SJCRH30 (cell line): ENCODE data around the gene MBD3L2. TPM values are rescaled to one million over a fixed set of nuclear protein-coding genes. Genes with fewer than 3 reads are reported as not detected.
"Not testable (repeated sequence)": the region's sequence is repeated elsewhere in the genome, so short reads cannot be mapped to it uniquely, and the experiment has no call there.

Experiments used
- DNase-seq, 2 experiments: peaks; one replicate each; pipeline ENCODE4 v3.0.0-alpha.2; 2015 to 2020
- H3K27ac ChIP-seq: fragments of 250-450 bp; sonication (Bioruptor Pico); 2 replicates; pipeline ENCODE4 v1.5.1; 2020; ENCODE audit warnings: mild to moderate bottlenecking, moderate library complexity
- H3K27me3 ChIP-seq: fragments of 250-450 bp; sonication (Bioruptor Pico); 2 replicates; pipeline ENCODE4 v1.5.1; 2020; ENCODE audit warnings: mild to moderate bottlenecking, moderate library complexity
- H3K36me3 ChIP-seq: fragments of 250-450 bp; sonication (Bioruptor Pico); 2 replicates; pipeline ENCODE4 v1.5.1; 2020; ENCODE audit warnings: mild to moderate bottlenecking, moderate library complexity
- H3K4me1 ChIP-seq: fragments of 250-450 bp; sonication (Bioruptor Pico); 2 replicates; pipeline ENCODE4 v1.5.1; 2020; ENCODE audit warnings: mild to moderate bottlenecking, moderate library complexity
- H3K4me3 ChIP-seq: fragments of 250-450 bp; sonication (Bioruptor Pico); 2 replicates; pipeline ENCODE4 v1.5.1; 2020; ENCODE audit warnings: mild to moderate bottlenecking, moderate library complexity
- H3K9me3 ChIP-seq: fragments of 250-450 bp; sonication (Bioruptor Pico); replicated peaks from 2 replicates; pipeline ENCODE4 v1.5.1; 2020; ENCODE audit warnings: mild to moderate bottlenecking, moderate library complexity
- total RNA-seq: library from RNA; depleted of rRNA; stranded (reverse); fragments of >200 nt; shearing (Covaris generic); gene quantifications from 2 replicates; pipeline ENCODE4 v1.2.3, GENCODE V29; 2014; rRNA removed

MBD3L2 gene
- not detected in 2 replicates for total RNA-seq

DNA sequence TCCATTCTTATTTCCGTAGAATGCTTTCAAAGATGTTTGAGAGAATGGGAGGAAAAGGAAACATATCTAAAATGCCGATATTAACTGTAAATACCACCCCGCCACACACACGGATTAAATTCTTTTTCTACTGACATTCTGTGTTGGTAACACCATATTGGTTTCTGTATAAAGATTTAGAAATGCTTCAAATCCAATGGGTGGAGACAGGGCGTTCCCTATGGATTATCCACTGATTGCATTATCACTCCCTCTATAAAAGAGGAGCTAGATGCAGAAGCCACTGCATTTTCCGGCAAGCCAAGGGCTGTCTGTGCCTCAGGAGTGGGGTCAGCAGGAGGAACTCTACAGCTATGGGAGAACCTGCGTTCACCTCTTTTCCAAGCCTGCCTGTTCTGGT is at the start of gene MBD3L2:
MBD3L2 (plus strand) TSS at position 301 of the 400 bp plus-strand sequence; CDS start at position 354, 53 bp downstream.
- not testable (repeated sequence) for H3K4me1 ChIP-seq, H3K9me3 ChIP-seq, DNase-seq

GRCh38 chr19:6999933-7000332 is 49.2 kb upstream of the MBD3L2 start:
- H3K4me3 ChIP-seq = no peak overlapping the region

More for the DNA sequence above, at the start of gene MBD3L2:
- H3K27ac ChIP-seq, H3K4me3 ChIP-seq, H3K27me3 ChIP-seq, H3K36me3 ChIP-seq: not testable (repeated sequence)

DNA sequence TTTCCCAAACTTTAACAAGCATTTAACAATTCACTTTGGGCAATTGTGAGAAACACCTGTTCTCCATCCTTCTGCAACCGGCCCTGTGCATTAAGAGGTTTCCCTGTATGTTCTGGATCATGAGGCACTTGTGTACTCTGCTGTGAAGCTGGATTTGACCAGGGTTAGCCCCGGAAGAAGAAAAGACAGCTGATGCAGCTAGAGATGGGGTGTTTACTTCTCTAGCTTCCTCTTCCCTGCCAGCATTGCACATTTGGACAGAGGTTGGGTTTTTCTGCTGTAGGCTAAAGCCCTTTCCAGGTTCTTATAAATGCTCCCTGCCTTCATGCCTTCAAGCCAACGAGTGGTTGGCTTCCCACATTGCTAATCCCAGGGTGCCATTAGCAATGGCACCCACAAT is 48.8 kb upstream of the MBD3L2 start:
- no peak overlapping the region for H3K4me3 ChIP-seq
- H3K4me1 ChIP-seq = no peaks in the 10 kb centered on the region
- no peaks in the 10 kb centered on the region for H3K36me3 ChIP-seq
- H3K27me3 ChIP-seq = no peaks in the 10 kb centered on the region
- no peaks in the 10 kb centered on the region for H3K9me3 ChIP-seq
- DNase-seq = no peak
- H3K27ac ChIP-seq = no peak overlapping the region

More at GRCh38 chr19:6999933-7000332, 49.2 kb upstream of the MBD3L2 start:
- Histone ChIP-seq H3K27me3 (no peaks in the 10 kb centered on the region), H3K4me1 (no peaks in the 10 kb centered on the region), H3K9me3 (no peaks in the 10 kb centered on the region), H3K27ac (no peak overlapping the region), H3K36me3 (no peaks in the 10 kb centered on the region)
- DNase-seq = no peak

- no peaks in the 10 kb centered on the region for H3K27me3 ChIP-seq
- no peak overlapping the region for H3K4me3 ChIP-seq
- no peak for DNase-seq
- no peaks in the 10 kb centered on the region for H3K4me1 ChIP-seq
- H3K9me3 ChIP-seq = no peaks in the 10 kb centered on the region
- no peaks in the 10 kb centered on the region for H3K36me3 ChIP-seq
- no peak overlapping the region for H3K27ac ChIP-seq
Observed at GRCh38 chr19:7000816-7001215, 48.3 kb upstream of the MBD3L2 start.

DNA sequence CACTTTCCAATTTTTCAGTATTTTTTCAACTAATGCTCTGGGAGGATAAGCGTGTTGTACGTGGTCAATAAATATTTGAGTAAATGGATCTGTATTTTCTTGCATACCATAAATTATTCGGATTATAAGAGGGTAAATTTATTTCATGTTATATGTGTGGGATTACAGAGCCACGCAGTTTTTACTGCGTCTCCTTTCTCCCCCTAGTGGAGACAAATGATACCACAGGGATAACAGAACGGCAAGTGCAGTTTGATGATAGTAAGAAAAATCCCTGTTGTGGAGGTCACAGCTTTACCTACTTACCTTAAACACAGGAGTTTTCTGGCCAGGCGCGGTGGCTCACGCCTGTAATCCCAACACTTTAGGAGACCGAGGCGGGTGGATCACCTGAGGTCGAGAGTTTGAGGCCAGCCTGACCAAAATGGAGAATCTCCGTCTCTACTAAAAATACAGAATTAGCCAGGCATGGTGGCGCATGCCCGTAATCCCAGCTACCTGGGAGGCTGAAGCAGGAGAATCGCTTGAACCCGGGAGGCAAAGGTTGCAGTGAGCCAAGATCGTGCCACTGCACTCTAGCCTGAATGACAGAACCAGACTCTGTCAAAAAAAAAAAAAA is 44.7 kb upstream of the MBD3L2 start:
- Histone ChIP-seq H3K9me3 (no peaks in the 10 kb centered on the region), H3K27ac (no peak overlapping the region), H3K27me3 (no peaks in the 10 kb centered on the region), H3K4me1 (no peaks in the 10 kb centered on the region), H3K4me3 (no peak overlapping the region), H3K36me3 (no peaks in the 10 kb centered on the region)
- no peak for DNase-seq

- Histone ChIP-seq H3K4me3 (no peak overlapping the region), H3K27ac (no peak overlapping the region), H3K4me1 (no peaks in the 10 kb centered on the region), H3K36me3 (no peaks in the 10 kb centered on the region), H3K27me3 (no peaks in the 10 kb centered on the region), H3K9me3 (no peaks in the 10 kb centered on the region)
- DNase-seq = no peak
Observed at GRCh38 chr19:7006135-7006704, 42.9 kb upstream of the MBD3L2 start.

- no peaks in the 10 kb centered on the region for H3K4me1 ChIP-seq
- H3K36me3 ChIP-seq = no peaks in the 10 kb centered on the region
- H3K4me3 ChIP-seq = no peak overlapping the region
- H3K27ac ChIP-seq = no peak overlapping the region
- DNase-seq = no peak
- no peaks in the 10 kb centered on the region for H3K27me3 ChIP-seq
- H3K9me3 ChIP-seq = no peaks in the 10 kb centered on the region
Observed at GRCh38 chr19:7007859-7008258, 41.3 kb upstream of the MBD3L2 start.

DNA sequence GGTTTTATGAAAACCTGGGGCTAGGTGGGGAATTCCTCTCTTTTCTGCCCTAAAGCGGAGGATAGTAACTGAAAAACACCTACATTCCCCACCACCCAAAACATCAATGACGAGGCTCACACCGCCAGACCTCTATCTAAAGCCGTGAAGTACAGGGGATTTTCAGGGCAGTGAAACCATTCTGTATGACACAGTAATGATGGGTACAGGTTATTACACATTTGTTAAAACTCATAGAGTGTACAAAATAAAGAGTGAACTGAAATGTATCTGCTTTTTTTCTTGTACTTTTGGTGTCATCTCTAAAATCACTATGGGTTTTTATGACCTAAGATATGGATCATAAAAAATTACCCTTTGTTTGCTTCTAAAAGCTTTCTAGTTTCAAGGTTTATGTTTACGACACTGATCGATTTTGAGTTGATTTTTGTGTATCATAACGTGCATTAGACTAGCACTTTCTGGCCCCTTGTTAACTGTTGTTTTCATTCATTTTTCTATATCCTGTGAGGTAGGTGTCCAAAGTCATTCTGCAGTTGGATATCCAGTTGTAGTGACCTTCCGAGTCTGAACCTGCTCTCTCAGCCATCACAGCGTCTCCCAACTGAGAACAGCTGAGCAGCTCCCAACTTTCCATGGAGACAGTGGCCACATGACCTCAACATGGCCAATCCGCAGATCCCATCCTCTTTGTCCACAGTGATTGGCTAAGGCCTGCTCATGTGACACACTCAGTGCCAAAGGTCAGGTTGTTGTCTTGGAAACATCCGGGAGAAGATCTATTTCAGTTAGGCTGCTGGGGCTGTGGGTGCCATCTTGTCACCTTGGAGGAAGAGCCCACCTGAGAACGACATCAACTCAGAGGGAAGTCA is 38.2 kb upstream of the MBD3L2 start:
- Histone ChIP-seq H3K4me3 (no peak overlapping the region), H3K36me3 (no peaks in the 10 kb centered on the region), H3K27me3 (no peaks in the 10 kb centered on the region), H3K4me1 (no peaks in the 10 kb centered on the region), H3K9me3 (no peaks in the 10 kb centered on the region), H3K27ac (no peak overlapping the region)
- peak; percentile 7 to 9 for DNase-seq

- no peaks in the 10 kb centered on the region for H3K27me3 ChIP-seq
- H3K27ac ChIP-seq = no peak overlapping the region
- H3K9me3 ChIP-seq = no peaks in the 10 kb centered on the region
- no peaks in the 10 kb centered on the region for H3K36me3 ChIP-seq
- no peak overlapping the region for H3K4me3 ChIP-seq
- DNase-seq = no peak
- no peaks in the 10 kb centered on the region for H3K4me1 ChIP-seq
Observed at GRCh38 chr19:7013678-7014077, 35.4 kb upstream of the MBD3L2 start.

DNA sequence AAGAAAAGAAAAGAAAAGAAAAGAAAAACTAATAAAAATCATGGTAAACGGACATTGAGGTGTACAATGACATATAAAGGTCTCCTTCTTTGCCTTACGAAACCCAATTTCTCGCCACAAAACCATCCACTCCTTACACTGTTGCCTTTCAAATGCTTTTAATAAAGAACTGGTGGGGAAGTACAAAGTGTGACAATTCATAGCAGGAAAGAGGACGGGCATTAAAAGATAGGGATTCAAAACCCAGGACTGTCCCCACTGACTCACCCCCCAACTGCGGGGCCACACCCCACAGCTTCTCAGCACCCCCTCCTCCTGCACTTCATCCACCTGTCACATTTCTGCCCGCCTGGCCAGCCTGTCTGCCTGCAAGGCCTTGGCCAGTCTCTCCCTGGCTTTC is 30.3 kb upstream of the MBD3L2 start:
- no peaks in the 10 kb centered on the region for H3K4me1 ChIP-seq
- H3K9me3 ChIP-seq = no peaks in the 10 kb centered on the region
- no peaks in the 10 kb centered on the region for H3K36me3 ChIP-seq
- DNase-seq = no peak
- H3K27ac ChIP-seq = no peak overlapping the region
- no peaks in the 10 kb centered on the region for H3K27me3 ChIP-seq
- no peak overlapping the region for H3K4me3 ChIP-seq

GRCh38 chr19:7021331-7021730 is 27.8 kb upstream of the MBD3L2 start, which contains the start of gene MBD3L2B:
Gene MBD3L2B, minus strand, starts transcription at chr19:7021431. Its CDS starts 34 bp downstream, at chr19:7021397.
- not testable (repeated sequence) for H3K27ac ChIP-seq, DNase-seq

DNA sequence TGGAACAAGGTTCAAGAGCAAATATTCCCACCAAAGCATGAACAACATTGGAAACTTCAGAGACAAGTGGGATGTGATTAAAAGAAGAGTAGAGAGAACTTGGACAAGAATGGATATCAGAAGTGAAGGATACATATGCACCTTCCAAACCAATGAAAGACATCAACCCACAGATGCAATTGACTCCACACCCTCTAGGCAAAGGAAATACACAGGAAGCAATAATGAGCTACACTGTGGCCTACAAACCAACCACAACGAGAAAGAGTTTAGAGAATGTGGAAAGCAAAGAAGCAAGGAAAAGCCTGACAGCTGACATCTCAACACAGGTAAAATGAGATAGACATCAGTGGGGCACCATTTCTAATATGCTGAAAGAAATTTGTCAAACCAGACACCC is 20.3 kb upstream of the MBD3L2 start:
- not testable (repeated sequence) for H3K4me1 ChIP-seq, H3K27ac ChIP-seq, H3K36me3 ChIP-seq, H3K9me3 ChIP-seq, H3K4me3 ChIP-seq, DNase-seq, H3K27me3 ChIP-seq

More at GRCh38 chr19:7021331-7021730, 27.8 kb upstream of the MBD3L2 start, which contains the start of gene MBD3L2B:
- H3K4me3 ChIP-seq, H3K27me3 ChIP-seq, H3K36me3 ChIP-seq, H3K9me3 ChIP-seq, H3K4me1 ChIP-seq: not testable (repeated sequence)

- H3K36me3 ChIP-seq, H3K4me3 ChIP-seq, H3K9me3 ChIP-seq, H3K27ac ChIP-seq, DNase-seq, H3K4me1 ChIP-seq, H3K27me3 ChIP-seq: not testable (repeated sequence)
Observed at GRCh38 chr19:7030278-7030677, 18.8 kb upstream of the MBD3L2 start, which contains the start of gene MBD3L5. Gene MBD3L5, plus strand, starts transcription at chr19:7030578. Its CDS starts 34 bp downstream, at chr19:7030612.

DNA sequence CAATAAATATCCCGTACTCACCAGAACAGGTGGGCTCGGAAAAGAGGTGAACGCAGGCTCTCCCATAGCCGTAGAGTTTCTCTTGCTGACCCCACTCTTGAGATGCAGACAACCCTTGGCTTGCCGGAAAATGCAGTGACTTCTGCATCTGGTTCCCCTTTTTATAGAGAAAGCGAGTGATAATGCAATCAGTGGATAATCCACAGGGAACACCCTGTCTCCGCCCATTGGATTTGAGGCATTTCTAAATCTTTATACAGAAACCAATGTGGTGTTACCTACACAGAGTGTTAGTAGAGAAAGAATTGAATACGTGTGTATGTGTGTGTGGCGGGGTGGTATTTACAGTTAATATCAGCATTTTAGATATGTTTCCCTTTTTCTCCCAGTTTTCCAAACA is 9.0 kb upstream of the MBD3L2 start, which contains the start of gene MBD3L4:
MBD3L4 (minus strand) TSS at position 101 of the 400 bp plus-strand sequence; CDS start at position 66, 35 bp downstream.
- not testable (repeated sequence) for H3K27ac ChIP-seq, H3K27me3 ChIP-seq, DNase-seq, H3K9me3 ChIP-seq, H3K4me1 ChIP-seq, H3K36me3 ChIP-seq, H3K4me3 ChIP-seq

GRCh38 chr19:7041563-7041962 is 7.6 kb upstream of the MBD3L2 start:
- not testable (repeated sequence) for DNase-seq, H3K27ac ChIP-seq, H3K4me1 ChIP-seq, H3K36me3 ChIP-seq, H3K9me3 ChIP-seq, H3K4me3 ChIP-seq, H3K27me3 ChIP-seq
